WTC11 (cell line): ENCODE results near the gene KCND3.
"Not testable (repeated sequence)": the region's sequence is repeated elsewhere in the genome, so short reads cannot be mapped to it uniquely, and the experiment has no call there.

ENCODE experiments used
- CTCF ChIP-seq: fragments of 200-600 bp; IDR thresholded peaks from 2 replicates; pipeline ENCODE4 v1.8.0; 2022; ENCODE audit warnings: antibody characterized with exemption
- ELF4 ChIP-seq: sonication (generic); formaldehyde crosslinking; IDR thresholded peaks from 2 replicates; pipeline ENCODE4 v1.8.1; 2022; ENCODE audit warnings: low read depth, mild to moderate bottlenecking, moderate library complexity, missing genetic modification reagents
- ESRRA ChIP-seq: sonication (generic); formaldehyde crosslinking; IDR thresholded peaks from 2 replicates; pipeline ENCODE4 v1.8.1; 2022; ENCODE audit warnings: mild to moderate bottlenecking, missing genetic modification reagents, borderline replicate concordance
- NR2C2 ChIP-seq: sonication (generic); formaldehyde crosslinking; IDR thresholded peaks from 2 replicates; pipeline ENCODE4 v1.8.0; 2022; ENCODE audit warnings: mild to moderate bottlenecking, missing genetic modification reagents
- SP1 ChIP-seq: sonication (generic); formaldehyde crosslinking; conservative IDR thresholded peaks from 2 replicates; pipeline ENCODE4 v1.8.1; 2022; ENCODE audit warnings: missing genetic modification reagents
- TEAD1 ChIP-seq: sonication (generic); formaldehyde crosslinking; IDR thresholded peaks from 2 replicates; pipeline ENCODE4 v1.8.0; 2022; ENCODE audit warnings: mild to moderate bottlenecking, missing genetic modification reagents
- TF ChIP-seq, protein P1 (sequence below): sonication (generic); formaldehyde crosslinking; IDR thresholded peaks from 2 replicates; pipeline ENCODE4 v1.8.0; 2022; ENCODE audit warnings: missing genetic modification reagents
- TF ChIP-seq, protein P2 (sequence below): sonication (generic); formaldehyde crosslinking; IDR thresholded peaks from 2 replicates; pipeline ENCODE4 v1.8.1; 2022; ENCODE audit warnings: low read depth, missing genetic modification reagents, borderline replicate concordance

DNA sequence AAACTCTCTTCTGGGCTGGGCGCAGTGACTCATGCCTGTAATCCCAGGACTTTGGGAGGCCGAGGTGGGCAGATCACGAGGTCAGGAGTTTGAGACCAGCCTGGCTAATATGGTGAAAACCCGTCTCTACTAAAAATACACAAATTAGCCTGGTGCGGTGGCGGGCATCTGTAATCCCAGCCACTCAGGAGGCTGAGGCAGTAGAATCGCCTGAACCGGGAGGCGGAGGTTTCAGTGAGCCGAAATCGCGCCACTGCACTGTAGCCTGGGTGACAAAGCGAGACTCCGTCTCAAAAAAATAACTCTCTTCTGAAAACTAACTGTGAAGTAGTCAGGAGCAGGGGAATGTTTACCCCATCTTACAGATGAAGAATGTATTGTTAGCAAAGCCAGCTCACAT, 247.2 kb downstream of the KCND3 start:
- TF ChIP-seq, protein P1, sequence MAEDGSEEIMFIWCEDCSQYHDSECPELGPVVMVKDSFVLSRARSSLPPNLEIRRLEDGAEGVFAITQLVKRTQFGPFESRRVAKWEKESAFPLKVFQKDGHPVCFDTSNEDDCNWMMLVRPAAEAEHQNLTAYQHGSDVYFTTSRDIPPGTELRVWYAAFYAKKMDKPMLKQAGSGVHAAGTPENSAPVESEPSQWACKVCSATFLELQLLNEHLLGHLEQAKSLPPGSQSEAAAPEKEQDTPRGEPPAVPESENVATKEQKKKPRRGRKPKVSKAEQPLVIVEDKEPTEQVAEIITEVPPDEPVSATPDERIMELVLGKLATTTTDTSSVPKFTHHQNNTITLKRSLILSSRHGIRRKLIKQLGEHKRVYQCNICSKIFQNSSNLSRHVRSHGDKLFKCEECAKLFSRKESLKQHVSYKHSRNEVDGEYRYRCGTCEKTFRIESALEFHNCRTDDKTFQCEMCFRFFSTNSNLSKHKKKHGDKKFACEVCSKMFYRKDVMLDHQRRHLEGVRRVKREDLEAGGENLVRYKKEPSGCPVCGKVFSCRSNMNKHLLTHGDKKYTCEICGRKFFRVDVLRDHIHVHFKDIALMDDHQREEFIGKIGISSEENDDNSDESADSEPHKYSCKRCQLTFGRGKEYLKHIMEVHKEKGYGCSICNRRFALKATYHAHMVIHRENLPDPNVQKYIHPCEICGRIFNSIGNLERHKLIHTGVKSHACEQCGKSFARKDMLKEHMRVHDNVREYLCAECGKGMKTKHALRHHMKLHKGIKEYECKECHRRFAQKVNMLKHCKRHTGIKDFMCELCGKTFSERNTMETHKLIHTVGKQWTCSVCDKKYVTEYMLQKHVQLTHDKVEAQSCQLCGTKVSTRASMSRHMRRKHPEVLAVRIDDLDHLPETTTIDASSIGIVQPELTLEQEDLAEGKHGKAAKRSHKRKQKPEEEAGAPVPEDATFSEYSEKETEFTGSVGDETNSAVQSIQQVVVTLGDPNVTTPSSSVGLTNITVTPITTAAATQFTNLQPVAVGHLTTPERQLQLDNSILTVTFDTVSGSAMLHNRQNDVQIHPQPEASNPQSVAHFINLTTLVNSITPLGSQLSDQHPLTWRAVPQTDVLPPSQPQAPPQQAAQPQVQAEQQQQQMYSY (CRISPR knock-in tag): not testable (repeated sequence)
- not testable (repeated sequence) for TF ChIP-seq CTCF; SP1; TEAD1 (CRISPR knock-in tag); ESRRA (CRISPR knock-in tag); NR2C2 (CRISPR knock-in tag); ELF4
- TF ChIP-seq, protein P2, sequence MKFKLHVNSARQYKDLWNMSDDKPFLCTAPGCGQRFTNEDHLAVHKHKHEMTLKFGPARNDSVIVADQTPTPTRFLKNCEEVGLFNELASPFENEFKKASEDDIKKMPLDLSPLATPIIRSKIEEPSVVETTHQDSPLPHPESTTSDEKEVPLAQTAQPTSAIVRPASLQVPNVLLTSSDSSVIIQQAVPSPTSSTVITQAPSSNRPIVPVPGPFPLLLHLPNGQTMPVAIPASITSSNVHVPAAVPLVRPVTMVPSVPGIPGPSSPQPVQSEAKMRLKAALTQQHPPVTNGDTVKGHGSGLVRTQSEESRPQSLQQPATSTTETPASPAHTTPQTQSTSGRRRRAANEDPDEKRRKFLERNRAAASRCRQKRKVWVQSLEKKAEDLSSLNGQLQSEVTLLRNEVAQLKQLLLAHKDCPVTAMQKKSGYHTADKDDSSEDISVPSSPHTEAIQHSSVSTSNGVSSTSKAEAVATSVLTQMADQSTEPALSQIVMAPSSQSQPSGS (CRISPR knock-in tag): not testable (repeated sequence)
